ENCODE results near the gene ACER3.
A peak's percentile ranks its signal among the peaks of the same experiment; 100 is the strongest.
"Not testable (repeated sequence)": the region's sequence is repeated elsewhere in the genome, so short reads cannot be mapped to it uniquely, and the experiment has no call there.

The ACER3 gene

GRCh38 chr11:76997512-76997911 is 136.8 kb downstream of the ACER3 start:
- no peak for DNase-seq

- no peak for DNase-seq
Measured at GRCh38 chr11:76999597-76999996, 138.9 kb downstream of the ACER3 start.

GRCh38 chr11:77001613-77002012 is 140.9 kb downstream of the ACER3 start:
- no peak for DNase-seq

- no peak for DNase-seq
Measured at GRCh38 chr11:77002776-77003175, 142.1 kb downstream of the ACER3 start.

- no peak for DNase-seq
Measured at GRCh38 chr11:77003963-77004362, 143.2 kb downstream of the ACER3 start.

- no peak for DNase-seq
Measured at GRCh38 chr11:77009533-77010160, 148.9 kb downstream of the ACER3 start.

- DNase-seq: no peak
Measured at GRCh38 chr11:77014669-77015068, 154.0 kb downstream of the ACER3 start.

- DNase-seq: not testable (repeated sequence)
Measured at GRCh38 chr11:77018396-77018924, 157.7 kb downstream of the ACER3 start.

- no peak for DNase-seq
Measured at GRCh38 chr11:77019976-77020595, 159.4 kb downstream of the ACER3 start.

- DNase-seq: no peak
Measured at GRCh38 chr11:77020734-77021133, 160.0 kb downstream of the ACER3 start.

GRCh38 chr11:77024745-77025144 is 164.0 kb downstream of the ACER3 start:
- DNase-seq: no peak

GRCh38 chr11:77026221-77026620 is 165.5 kb downstream of the ACER3 start:
- DNase-seq: no peak

GRCh38 chr11:77026743-77027142 is 166.0 kb downstream of the ACER3 start:
- DNase-seq: no peak

GRCh38 chr11:77027275-77027674 is 166.6 kb downstream of the ACER3 start:
- DNase-seq: peak in 1 of 14 donors; percentile 86

- no peak for DNase-seq
Measured at GRCh38 chr11:77029829-77030228, 169.1 kb downstream of the ACER3 start.

GRCh38 chr11:77030834-77031414 is 170.2 kb downstream of the ACER3 start:
- no peak for DNase-seq

GRCh38 chr11:77031599-77031998 is 170.9 kb downstream of the ACER3 start:
- DNase-seq: no peak

GRCh38 chr11:77035039-77035438 is 174.3 kb downstream of the ACER3 start:
- DNase-seq: no peak

- no peak for DNase-seq
Measured at GRCh38 chr11:77035580-77035979, 174.9 kb downstream of the ACER3 start.

GRCh38 chr11:77036398-77036797 is 175.7 kb downstream of the ACER3 start:
- DNase-seq: no peak

- no peak for DNase-seq
Measured at GRCh38 chr11:77037057-77037456, 176.3 kb downstream of the ACER3 start.

GRCh38 chr11:77038029-77038824 is 177.5 kb downstream of the ACER3 start:
- DNase-seq: no peak

- no peak for DNase-seq
Measured at GRCh38 chr11:77038825-77039326, 178.2 kb downstream of the ACER3 start.
